Caco-2 (cell line): ENCODE data around the gene ATP8B1. TPM values are rescaled to one million over a fixed set of nuclear protein-coding genes. Genes with fewer than 3 reads are reported as not detected.

Experiments
- BruUV-seq: library from RNA; stranded (reverse); fragments of 400-500 nt; replicated peaks from 2 replicates; lab custom pipeline; 2021; lab: Mats Ljungman, UMichigan
- CTCF ChIA-PET: fragments of 300-600 bp; sonication (Branson Sonifier 250); formaldehyde crosslinking; loops from one replicate; lab custom pipeline; 2022; ENCODE audit warnings: antibody characterized with exemption; lab: Charles Lee
- POLR2A ChIA-PET: fragments of 300-600 bp; sonication (Branson Sonifier 250); formaldehyde crosslinking; loops from one replicate; lab custom pipeline; 2022; ENCODE audit warnings: antibody characterized with exemption; lab: Charles Lee
- DNase-seq, 2 experiments: peaks; one replicate each; pipeline versions ENCODE4 v3.0.0 to v3.0.0-alpha.2; 2020 to 2022
- H3K27me3 ChIP-seq: replicated peaks from 2 replicates; pipeline ENCODE4 v1.6.0; 2011; ENCODE audit warnings: low read length; ENCODE audit not compliant: control insufficient read depth, insufficient read depth
- H3K36me3 ChIP-seq: 2 replicates; pipeline ENCODE4 v1.5.1; 2011; ENCODE audit warnings: low read length; ENCODE audit not compliant: control insufficient read depth, insufficient read depth
- H3K4me1 ChIP-seq: fragments of 250-450 bp; sonication (Bioruptor Pico); 2 replicates; pipeline ENCODE4 v1.5.1; 2020; ENCODE audit warnings: mild to moderate bottlenecking
- H3K4me3 ChIP-seq: 2 replicates; pipeline ENCODE4 v1.5.1; 2011; ENCODE audit warnings: low read depth, mild to moderate bottlenecking, control low read depth, low read length
- H3K9me3 ChIP-seq: fragments of 250-450 bp; sonication (Bioruptor Pico); 2 replicates; pipeline ENCODE4 v1.5.1; 2020; ENCODE audit warnings: mild to moderate bottlenecking, moderate library complexity
- H3K27ac Mint-ChIP-seq: one replicate; pipeline ENCODE4 v1.8.0; 2022; ENCODE audit warnings: mixed read lengths; ENCODE audit not compliant: unreplicated experiment
- H3K27me3 Mint-ChIP-seq: one replicate; pipeline ENCODE4 v1.8.0; 2022; ENCODE audit warnings: mixed read lengths; ENCODE audit not compliant: insufficient read depth, unreplicated experiment
- H3K36me3 Mint-ChIP-seq: one replicate; pipeline ENCODE4 v1.8.0; 2022; ENCODE audit warnings: mild to moderate bottlenecking, mixed read lengths; ENCODE audit not compliant: insufficient read depth, unreplicated experiment
- H3K4me1 Mint-ChIP-seq: one replicate; pipeline ENCODE4 v1.8.0; 2022; ENCODE audit warnings: low read depth, mixed read lengths; ENCODE audit not compliant: unreplicated experiment
- H3K4me3 Mint-ChIP-seq: one replicate; pipeline ENCODE4 v1.8.0; 2022; ENCODE audit warnings: mild to moderate bottlenecking, moderate library complexity, mixed read lengths; ENCODE audit not compliant: unreplicated experiment
- H3K9me3 Mint-ChIP-seq: one replicate; pipeline ENCODE4 v1.8.0; 2022; ENCODE audit warnings: mixed read lengths; ENCODE audit not compliant: unreplicated experiment
- CTCF ChIP-seq, 2 experiments: fragments of 200-600 bp in 1 of 2; IDR thresholded peaks; 1 replicate in 1 of 2; 2 replicates in 1 of 2; pipeline versions ENCODE4 v1.5.1 to v1.8.0; 2011 to 2022; ENCODE audit warnings: antibody characterized with exemption in 1 of 2, control low read depth in 1 of 2, inconsistent platforms in 1 of 2, low read depth in 1 of 2, low read length in 1 of 2, mild to moderate bottlenecking in 1 of 2, moderate library complexity in 1 of 2; ENCODE audit not compliant: insufficient read depth in 1 of 2, severe bottlenecking in 1 of 2, unreplicated experiment in 1 of 2
- intact Hi-C: fragments of 100-400 bp; cut with micrococcal nuclease; formaldehyde crosslinking; loops from one replicate; pipeline ENCODE4 v1.10.0; 2022; ENCODE audit not compliant: unreplicated experiment
- total RNA-seq: library from RNA; stranded (reverse); gene quantifications from 2 replicates; pipeline ENCODE4 v1.2.3, GENCODE V29; 2022

ATP8B1 gene
- total RNA-seq, 1 experiment from 2014 or later, result 31.6 TPM

DNA sequence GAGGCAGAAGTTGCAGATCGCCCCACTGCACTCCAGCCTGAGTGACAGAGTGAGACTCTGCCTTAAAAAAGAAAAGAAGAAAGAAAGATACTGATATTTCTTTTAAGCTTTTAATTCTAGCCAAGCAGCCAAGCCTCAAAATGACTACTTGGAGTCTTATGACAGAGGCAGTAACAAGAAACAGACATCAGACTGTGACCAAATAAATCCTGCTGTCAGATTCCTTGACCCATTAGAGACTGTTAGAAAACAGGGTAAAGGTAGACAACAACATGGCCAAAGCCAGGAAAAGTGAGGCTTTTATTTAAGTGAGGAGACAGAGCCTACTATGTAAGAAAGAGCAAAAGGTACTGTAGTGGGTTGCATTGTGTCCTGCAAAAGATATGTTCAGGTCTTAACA, 98.1 kb downstream of the ATP8B1 start:
- Mint-ChIP-seq H3K4me3 (no peak overlapping the region), H3K27ac (no peak overlapping the region), H3K27me3 (no peaks in the 10 kb centered on the region), H3K4me1 (peaks cover 25% of the 10 kb centered on the region), H3K36me3 (peaks cover 10% of the 10 kb centered on the region), H3K9me3 (no peaks in the 10 kb centered on the region)
- peaks cover 14% of the 10 kb centered on the region; the same call in 1 of the 2 replicates for H3K4me1 ChIP-seq
- ChIA-PET POLR2A (no interaction called here), CTCF (no interaction called here)
- DNase-seq, result no peak
- H3K9me3 ChIP-seq, result no peaks in the 10 kb centered on the region
- H3K36me3 ChIP-seq, result peaks cover 1% of the 10 kb centered on the region; the same call in 1 of the 2 replicates
- no TSS peak for BruUV-seq
- intact Hi-C loops, result no loop called here
- no peak overlapping the region for H3K4me3 ChIP-seq
- H3K27me3 ChIP-seq, result no peaks in the 10 kb centered on the region
- no peak for TF ChIP-seq CTCF (IDR thresholded peaks at IDR 0.05; ENCODE audit: insufficient read depth in 1 of 2, low read depth in 1 of 2, low read length in 1 of 2, severe bottlenecking in 1 of 2, unreplicated experiment in 1 of 2)

- peaks cover 39% of the 10 kb centered on the region for H3K36me3 Mint-ChIP-seq
- no peaks in the 10 kb centered on the region for H3K4me1 ChIP-seq
- H3K27me3 Mint-ChIP-seq, result no peaks in the 10 kb centered on the region
- no peaks in the 10 kb centered on the region for H3K4me1 Mint-ChIP-seq
- H3K9me3 Mint-ChIP-seq, result no peaks in the 10 kb centered on the region
- H3K4me3 ChIP-seq, result no peak overlapping the region
- no peak for DNase-seq
- TF ChIP-seq CTCF (IDR thresholded peaks at IDR 0.05; ENCODE audit: insufficient read depth in 1 of 2, low read depth in 1 of 2, low read length in 1 of 2, severe bottlenecking in 1 of 2, unreplicated experiment in 1 of 2), result no peak
- H3K27me3 ChIP-seq, result no peaks in the 10 kb centered on the region
- no TSS peak for BruUV-seq
- intact Hi-C loops, result no loop called here
- no peak overlapping the region for H3K4me3 Mint-ChIP-seq
- POLR2A ChIA-PET, result no interaction called here
- no peaks in the 10 kb centered on the region for H3K9me3 ChIP-seq
- CTCF ChIA-PET, result no interaction called here
- no peak overlapping the region for H3K27ac Mint-ChIP-seq
- peaks cover 3% of the 10 kb centered on the region for H3K36me3 ChIP-seq
These were observed 104.4 kb downstream of the ATP8B1 start for GRCh38 chr18:57698571-57699276.

GRCh38 chr18:57697426-57697825, 105.7 kb downstream of the ATP8B1 start:
- no TSS peak for BruUV-seq
- Mint-ChIP-seq H3K9me3 (no peaks in the 10 kb centered on the region), H3K27ac (no peak overlapping the region)

More at GRCh38 chr18:57697426-57697825, 105.7 kb downstream of the ATP8B1 start:
- ChIA-PET CTCF (no interaction called here), POLR2A (no interaction called here)
- Histone ChIP-seq H3K9me3 (no peaks in the 10 kb centered on the region), H3K36me3 (peaks cover 1% of the 10 kb centered on the region; the same call in 1 of the 2 replicates), H3K4me1 (no peaks in the 10 kb centered on the region), H3K4me3 (no peak overlapping the region), H3K27me3 (no peaks in the 10 kb centered on the region)
- DNase-seq, result no peak
- H3K4me1 Mint-ChIP-seq, result no peaks in the 10 kb centered on the region
- intact Hi-C loops, result no loop called here
- H3K4me3 Mint-ChIP-seq, result no peak overlapping the region
- no peak for TF ChIP-seq CTCF (IDR thresholded peaks at IDR 0.05; ENCODE audit: insufficient read depth in 1 of 2, low read depth in 1 of 2, low read length in 1 of 2, severe bottlenecking in 1 of 2, unreplicated experiment in 1 of 2)
- H3K27me3 Mint-ChIP-seq, result no peaks in the 10 kb centered on the region
- peaks cover 42% of the 10 kb centered on the region for H3K36me3 Mint-ChIP-seq
